Inflammatory macrophage treated with lipopolysaccharide for 1 hour (primary cell): Measurements from ENCODE around the gene PROSER2.

Source experiments
- DNase-seq, 2 donors: peaks; one replicate each; pipeline ENCODE4 v3.0.0-alpha.2; 2020 to 2022

PROSER2 gene

GRCh38 chr10:11910102-11910501 is 86.9 kb downstream of the PROSER2 start:
- DNase-seq: no peak

- no peak for DNase-seq
Measured at GRCh38 chr10:11913079-11913641, 90.0 kb downstream of the PROSER2 start.

DNA sequence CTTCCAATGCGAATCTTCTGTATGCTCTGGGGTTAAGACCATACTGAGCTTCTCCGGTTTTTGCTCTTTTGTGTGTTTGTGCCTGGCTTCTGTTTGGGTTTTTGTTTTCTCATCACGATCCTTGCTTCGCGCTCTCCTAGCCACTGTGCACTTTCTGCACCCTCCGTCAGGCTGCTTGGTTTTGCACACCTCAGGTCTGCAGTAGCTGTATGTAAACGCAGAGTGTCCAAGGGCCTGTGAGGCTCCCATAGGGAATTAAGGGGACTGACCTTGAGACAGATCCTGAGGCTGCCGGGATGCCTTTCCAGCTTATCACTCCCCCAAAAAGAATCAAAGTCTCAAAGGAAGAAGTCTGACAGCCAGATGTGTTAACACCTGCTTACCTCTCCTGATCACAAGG is 95.2 kb downstream of the PROSER2 start:
- no peak for DNase-seq

- no peak for DNase-seq
Measured at GRCh38 chr10:11919271-11919670, 96.1 kb downstream of the PROSER2 start.
